T47D (cell line): ENCODE data around the gene SLU7.

Experiments used
- DNase-seq, 2 experiments: peaks; one replicate each; pipeline versions ENCODE4 v3.0.0 to v3.0.0-alpha.2; 2011 to 2012; ENCODE audit warnings: low read depth in 1 of 2, low spot score in 1 of 2
- JUND ChIP-seq: IDR thresholded peaks from 2 replicates; pipeline ENCODE4 v1.6.1; 2012; ENCODE audit warnings: low read depth
- in situ Hi-C: cut with HindIII; loops from 2 replicates; pipeline ENCODE4 v1.10.0; 2016; ENCODE audit warnings: low sequenced_read_pairs, low pct_unique_long_range_greater_than_20kb

Gene SLU7

DNA sequence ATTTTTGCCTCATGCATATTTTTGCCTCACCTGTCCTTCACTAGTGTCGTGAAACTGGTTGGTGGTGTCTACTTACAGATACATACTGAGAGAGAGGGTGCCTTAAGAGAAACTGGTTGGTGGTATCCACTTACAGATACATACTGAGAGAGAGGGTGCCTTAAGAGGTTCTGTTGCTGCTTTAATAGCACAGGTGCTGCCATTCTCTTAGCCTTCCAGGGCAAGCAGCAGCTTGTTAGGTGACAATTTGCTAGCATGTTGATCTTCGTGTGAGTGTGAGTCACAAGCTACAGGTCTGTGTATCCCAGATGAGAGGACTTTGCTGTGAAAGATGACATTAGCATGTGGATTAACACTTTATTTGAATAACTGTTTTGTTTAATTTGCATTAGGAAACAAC is 4.2 kb upstream of the SLU7 start:
- DNase-seq, result peak in 1 of 2 experiments; percentile 30
- in situ Hi-C loops, result no loop called here
- TF ChIP-seq JUND, result no peak

DNA sequence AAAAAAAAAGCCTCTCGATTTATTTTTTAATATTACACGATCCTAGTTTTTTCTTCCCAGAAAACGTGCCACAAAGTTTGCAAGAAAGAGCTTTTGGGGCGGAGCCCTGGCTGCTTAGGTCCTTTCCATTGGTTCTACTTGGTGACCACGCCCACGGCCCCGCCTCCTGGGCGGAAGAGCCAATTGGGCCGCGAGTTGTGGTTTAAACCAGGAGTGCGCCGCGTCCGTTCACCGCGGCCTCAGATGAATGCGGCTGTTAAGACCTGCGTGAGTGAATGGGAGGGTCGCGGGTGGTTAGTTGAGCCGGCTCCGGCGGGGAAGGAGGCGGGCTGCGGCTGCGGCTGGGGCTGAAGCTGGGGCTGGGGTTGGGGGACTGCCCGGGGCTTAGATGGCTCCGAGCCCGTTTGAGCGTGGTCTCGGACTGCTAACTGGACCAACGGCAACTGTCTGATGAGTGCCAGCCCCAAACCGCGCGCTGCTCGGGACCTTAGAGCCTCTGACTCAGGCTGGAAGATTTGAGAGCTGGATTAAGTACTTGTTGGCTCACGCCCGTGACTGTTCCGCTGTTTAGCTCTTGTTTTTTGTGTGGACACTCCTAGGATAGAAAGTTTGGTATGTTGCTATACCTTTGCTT is 2.9 kb upstream of the SLU7 start, which contains the start of gene PTTG1:
Gene PTTG1 (plus strand): TSS at position 231 of the 634 bp plus-strand sequence. CDS start 458 bp downstream, outside the sequence.
- in situ Hi-C loops, result no loop called here
- peak; percentile 89 to 98 for DNase-seq
- TF ChIP-seq JUND, result no peak

GRCh38 chr5:160420331-160420610 is 1.4 kb upstream of the SLU7 start:
- no peak for TF ChIP-seq JUND
- in situ Hi-C loops, result no loop called here
- no peak for DNase-seq

DNA sequence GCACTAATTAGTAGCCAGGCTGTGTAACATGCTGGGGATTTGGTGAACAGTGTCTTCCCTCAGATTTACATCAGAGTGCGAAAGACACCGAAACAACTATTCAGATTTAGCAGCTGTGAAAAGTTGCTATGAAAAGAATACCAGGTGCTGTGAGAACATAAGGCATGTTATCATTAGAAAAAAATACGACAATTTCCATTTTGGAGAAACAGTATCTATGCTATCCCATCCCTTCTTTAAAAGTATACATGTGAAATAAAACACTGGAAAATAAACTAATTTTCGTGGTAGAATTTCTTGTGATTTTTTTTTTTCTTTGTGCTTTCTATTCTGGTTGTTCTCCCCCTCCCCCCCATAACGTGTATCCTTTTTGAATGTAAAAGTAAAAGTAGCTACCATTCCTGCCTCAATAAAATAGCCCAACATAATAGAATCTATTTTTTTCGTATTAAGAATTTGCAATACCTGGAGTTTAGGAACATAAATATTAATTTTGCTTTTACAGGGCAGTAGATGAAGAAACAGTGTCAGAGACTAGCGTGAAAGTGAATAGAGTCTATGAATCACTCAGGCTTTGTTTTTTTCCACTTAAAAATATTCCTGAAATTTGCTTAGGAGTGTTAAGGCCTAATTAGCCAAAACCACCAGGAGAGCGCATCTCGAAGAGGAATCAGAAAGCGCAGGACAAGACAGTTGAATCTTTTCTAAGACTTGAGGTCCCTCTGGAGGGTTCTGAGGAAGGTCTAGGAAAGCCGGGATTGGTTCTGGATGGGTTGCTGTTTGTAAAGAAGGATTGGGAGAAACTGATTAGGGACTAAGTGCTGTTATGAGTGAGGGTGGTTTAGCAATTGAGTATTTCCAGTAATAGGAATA is 813 bp upstream of the SLU7 start:
- in situ Hi-C loops, result no loop called here
- no peak for TF ChIP-seq JUND
- no peak for DNase-seq

DNA sequence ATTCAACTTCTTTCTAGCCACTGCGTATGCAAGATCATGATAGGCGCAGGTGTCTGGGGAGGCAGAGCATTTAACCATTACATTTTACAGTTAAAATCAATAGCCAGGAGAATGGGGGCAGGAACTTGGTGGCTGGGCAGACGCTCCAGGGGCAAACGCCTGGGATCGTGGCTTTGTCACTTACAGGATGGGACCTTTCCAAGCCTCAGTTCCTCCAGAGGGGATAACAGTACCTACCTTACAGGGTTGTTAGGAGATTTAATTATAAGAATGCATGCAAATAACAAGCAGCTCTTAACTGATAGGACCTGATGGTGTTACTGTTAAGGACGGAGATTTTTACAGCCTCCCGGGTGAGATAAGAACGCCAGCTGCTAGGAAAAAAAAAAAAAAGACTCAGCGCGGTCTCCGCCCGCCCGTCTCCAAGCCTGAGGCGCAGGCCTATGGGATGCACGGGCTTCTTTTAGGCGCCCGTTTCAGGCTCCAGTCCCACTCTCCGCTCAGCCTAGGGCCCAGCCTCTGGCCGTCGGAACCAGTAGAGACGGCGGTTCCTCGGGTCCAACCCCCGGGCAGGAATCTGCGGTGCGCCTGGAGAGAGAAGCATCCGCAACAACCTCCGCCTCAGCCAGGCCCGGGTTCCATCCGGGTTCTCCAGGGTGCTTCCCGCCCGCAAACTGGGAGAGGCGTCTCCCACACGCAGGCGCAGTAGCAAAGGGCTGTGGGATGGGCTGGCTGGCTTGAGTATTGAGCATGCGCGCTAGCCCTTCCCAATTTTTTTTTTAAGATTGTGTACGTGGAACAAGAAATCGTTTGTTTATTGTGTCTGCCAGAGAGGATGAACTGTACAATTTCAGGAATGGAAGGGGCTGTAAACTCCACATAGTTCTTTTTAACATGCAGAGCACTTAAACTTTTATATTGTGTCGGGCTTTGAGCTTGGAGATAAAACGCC is 19.2 kb downstream of the SLU7 start, which contains the start of gene FAM200C:
Gene FAM200C (minus strand): TSS at position 653 of the 952 bp plus-strand sequence. CDS start 4,564 bp downstream, outside the sequence.
- TF ChIP-seq JUND, result no peak
- DNase-seq, result peak; percentile 86 to 96
- in situ Hi-C loops, result no loop called here

GRCh38 chr5:160398806-160399205 is 20.1 kb downstream of the SLU7 start:
- TF ChIP-seq JUND, result no peak

DNA sequence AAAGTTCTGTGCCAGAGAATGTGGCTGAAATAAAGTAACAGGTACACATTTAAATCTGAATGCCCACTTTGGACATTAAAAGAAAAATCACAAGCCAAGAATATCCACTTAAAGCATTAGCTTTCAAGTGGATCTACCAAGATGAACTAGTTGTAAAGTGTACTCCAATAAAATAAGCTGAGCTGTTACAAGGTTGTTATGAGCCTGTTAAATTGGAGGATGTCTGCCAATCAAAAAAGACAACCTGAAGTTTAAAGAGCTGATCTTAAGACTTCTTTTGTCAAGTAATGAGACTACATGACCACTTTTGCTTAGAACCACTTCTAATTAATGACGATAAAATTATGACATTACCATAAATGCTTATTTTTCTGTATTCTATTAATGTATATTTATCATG is 21.4 kb downstream of the SLU7 start:
- TF ChIP-seq JUND, result no peak
- DNase-seq, result no peak
- in situ Hi-C loops, result no loop called here

More at GRCh38 chr5:160398806-160399205, 20.1 kb downstream of the SLU7 start:
- in situ Hi-C loops, result no loop called here
- no peak for DNase-seq

DNA sequence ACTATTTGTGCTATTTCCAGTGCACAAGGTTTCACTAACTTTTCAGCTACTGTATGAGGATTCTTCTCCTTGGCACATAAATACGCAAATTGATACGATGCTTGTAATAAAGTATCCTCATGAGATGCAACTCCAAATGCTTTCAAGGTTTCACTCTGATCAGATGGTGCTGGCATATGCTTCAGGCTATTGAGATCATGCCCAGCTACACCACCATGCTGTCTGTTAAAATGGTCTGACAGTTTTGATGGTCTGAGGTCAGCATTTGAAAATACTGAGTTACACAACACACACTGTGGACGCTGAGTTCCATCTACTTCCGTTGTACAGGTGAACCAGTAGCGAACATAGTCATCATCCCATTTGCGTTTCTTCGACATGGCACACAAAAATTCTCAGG is 23.8 kb downstream of the SLU7 start:
- no peak for DNase-seq
- in situ Hi-C loops, result no loop called here
- no peak for TF ChIP-seq JUND

GRCh38 chr5:160390787-160391696 is 27.8 kb downstream of the SLU7 start:
- no peak for TF ChIP-seq JUND
- peak in 1 of 2 experiments; percentile 46 for DNase-seq
- in situ Hi-C loops, result no loop called here

DNA sequence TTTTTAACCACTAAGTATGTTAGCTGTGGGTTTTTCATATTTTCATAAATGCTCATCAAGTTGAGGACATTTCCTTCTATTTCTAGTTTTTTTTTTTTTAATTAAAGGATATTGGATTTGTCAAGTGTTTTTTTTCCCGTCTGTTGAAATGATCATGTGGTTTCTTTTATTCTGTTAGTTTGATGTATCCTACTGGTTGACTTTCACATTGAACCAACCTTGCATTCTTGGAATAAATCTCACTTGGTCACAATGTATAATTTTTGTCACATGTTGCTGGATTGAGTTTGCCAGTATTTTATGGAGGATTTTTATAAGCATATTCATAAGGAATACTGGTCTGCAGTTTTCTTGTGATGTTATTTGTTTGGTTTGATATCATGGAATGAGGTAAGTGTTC is 31.4 kb downstream of the SLU7 start:
- no peak for DNase-seq
- in situ Hi-C loops, result no loop called here
- TF ChIP-seq JUND, result no peak

DNA sequence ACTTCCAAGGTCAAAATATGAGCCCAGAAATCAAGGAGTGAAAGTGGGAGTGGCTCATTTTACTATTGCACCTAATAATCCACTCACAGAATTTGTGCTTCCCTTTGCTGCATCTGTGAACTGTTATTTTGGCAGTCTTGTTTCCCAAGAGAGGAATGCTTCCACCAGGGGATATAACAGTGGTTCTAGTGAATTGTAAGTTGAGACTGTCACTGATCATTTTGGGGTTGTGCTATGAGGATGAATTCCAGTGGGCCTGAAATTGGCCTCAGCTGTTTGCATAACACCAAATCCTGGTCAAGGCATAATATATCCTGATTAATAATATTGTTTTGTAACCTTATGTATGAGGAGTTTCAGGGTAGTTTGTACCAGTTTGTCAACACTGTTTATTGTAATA is 33.4 kb downstream of the SLU7 start:
- in situ Hi-C loops, result no loop called here
- DNase-seq, result no peak
- TF ChIP-seq JUND, result no peak
